ENCODE measurements around the gene PAK4. TPM values are rescaled to one million over a fixed set of nuclear protein-coding genes. Genes with fewer than 3 reads are reported as not detected.

PAK4 gene
- total RNA-seq, 3 donors from 2014 or later (not counting 1 experiment from before 2014, with no cell fraction given), result 6.7 to 13.4 (median 11.8) TPM

DNA sequence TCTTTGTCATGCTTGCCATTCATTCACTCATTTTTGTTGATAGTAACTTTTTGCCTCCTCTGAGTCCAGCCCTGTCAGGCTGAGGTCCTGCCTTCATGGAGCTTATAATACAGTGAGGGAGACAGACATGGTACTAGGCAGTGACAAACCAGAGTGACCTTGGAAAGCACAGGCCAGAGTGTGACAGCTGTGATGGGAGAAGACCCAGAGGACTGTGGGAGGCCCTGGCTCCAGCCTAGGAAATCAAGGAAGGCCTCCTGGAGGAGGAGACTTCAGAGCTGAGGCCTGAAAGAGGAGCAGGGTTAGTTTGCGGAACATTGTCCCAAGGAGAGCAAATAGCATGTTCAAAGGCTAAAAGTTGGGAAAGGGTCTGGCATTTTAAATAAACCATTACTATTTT, 20.5 kb downstream of the PAK4 start:
- no peaks in the 10 kb centered on the region for H3K36me3 ChIP-seq (ENCODE audit: control insufficient read depth, insufficient read depth, low read length)
- ATAC-seq (no peak), DNase-seq (no peak)
- no peaks in the 10 kb centered on the region for H3K27me3 ChIP-seq (ENCODE audit: control insufficient read depth, insufficient read depth, low read length)
- peaks cover 26% of the 10 kb centered on the region for H3K4me1 ChIP-seq (ENCODE audit: control insufficient read depth, insufficient read depth, low read length)
- no CpG with 5 or more reads among the region's 1 CpG for WGBS (ENCODE audit: insufficient coverage)
- H3K9me3 ChIP-seq (ENCODE audit: control insufficient read depth, insufficient read depth, low read length), result no peaks in the 10 kb centered on the region
- peaks cover 64 to 72% of the 10 kb centered on the region in 2 donors for H3K4me1 Mint-ChIP-seq
- H3K27me3 Mint-ChIP-seq (ENCODE audit: low read depth in 2 of 2), result no peaks in the 10 kb centered on the region
- no peak overlapping the region for H3K27ac ChIP-seq (ENCODE audit: low read length)
- no peak overlapping the region for H3K4me3 Mint-ChIP-seq
- no peaks in the 10 kb centered on the region for H3K9me3 Mint-ChIP-seq
- H3K36me3 Mint-ChIP-seq, result no peaks in the 10 kb centered on the region
- TF ChIP-seq, protein P1, sequence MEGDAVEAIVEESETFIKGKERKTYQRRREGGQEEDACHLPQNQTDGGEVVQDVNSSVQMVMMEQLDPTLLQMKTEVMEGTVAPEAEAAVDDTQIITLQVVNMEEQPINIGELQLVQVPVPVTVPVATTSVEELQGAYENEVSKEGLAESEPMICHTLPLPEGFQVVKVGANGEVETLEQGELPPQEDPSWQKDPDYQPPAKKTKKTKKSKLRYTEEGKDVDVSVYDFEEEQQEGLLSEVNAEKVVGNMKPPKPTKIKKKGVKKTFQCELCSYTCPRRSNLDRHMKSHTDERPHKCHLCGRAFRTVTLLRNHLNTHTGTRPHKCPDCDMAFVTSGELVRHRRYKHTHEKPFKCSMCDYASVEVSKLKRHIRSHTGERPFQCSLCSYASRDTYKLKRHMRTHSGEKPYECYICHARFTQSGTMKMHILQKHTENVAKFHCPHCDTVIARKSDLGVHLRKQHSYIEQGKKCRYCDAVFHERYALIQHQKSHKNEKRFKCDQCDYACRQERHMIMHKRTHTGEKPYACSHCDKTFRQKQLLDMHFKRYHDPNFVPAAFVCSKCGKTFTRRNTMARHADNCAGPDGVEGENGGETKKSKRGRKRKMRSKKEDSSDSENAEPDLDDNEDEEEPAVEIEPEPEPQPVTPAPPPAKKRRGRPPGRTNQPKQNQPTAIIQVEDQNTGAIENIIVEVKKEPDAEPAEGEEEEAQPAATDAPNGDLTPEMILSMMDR (IDR thresholded peaks at IDR 0.05), result no peak
- intact Hi-C loops (cut with micrococcal nuclease), result no loop called here
- no peak overlapping the region for H3K27ac Mint-ChIP-seq
- H3K4me3 ChIP-seq (ENCODE audit: low read length), result no peak overlapping the region

DNA sequence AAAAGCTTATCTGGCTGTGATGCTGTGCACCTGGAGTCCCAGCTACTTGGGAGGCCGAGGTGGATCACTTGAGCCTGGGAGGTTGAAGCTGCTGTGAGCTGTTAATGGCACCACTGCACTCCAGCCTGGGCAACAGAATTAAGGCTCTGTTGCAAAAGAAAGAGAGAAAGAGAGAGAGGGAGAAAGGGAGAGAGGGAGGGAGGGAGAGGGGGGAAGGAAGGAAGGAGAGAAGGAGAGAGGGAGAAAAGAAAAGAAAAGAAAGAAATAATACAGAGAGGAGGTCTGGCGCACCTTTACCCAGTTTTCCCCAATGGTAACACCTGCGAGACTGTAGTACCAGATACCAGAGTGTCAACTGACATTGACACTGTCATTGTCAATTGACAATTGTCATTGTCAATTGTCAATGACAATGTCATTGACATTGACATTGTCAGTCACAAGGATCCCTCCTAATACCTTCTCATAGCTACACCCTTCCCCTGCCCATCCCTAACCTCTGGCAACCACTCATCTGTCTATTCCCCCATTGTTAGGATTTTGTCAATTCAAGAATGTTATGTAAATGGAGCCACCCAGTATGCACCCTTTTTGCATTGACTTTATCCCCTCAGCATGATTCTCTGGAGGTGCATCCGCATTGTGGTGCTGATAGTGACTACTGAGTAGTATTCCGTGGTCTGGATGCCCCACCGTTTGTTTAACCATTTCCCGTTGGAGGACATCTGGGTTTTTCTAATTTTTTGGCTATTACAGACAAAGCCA, 21.3 kb downstream of the PAK4 start:
- Mint-ChIP-seq H3K9me3 (no peaks in the 10 kb centered on the region), H3K4me1 (peaks cover 68 to 73% of the 10 kb centered on the region in 2 donors), H3K27me3 (ENCODE audit: low read depth in 2 of 2) (no peaks in the 10 kb centered on the region), H3K27ac (peak overlapping the region in 1 of 2 donors; percentile 67), H3K4me3 (peak overlapping the region; percentile 47), H3K36me3 (no peaks in the 10 kb centered on the region)
- no peaks in the 10 kb centered on the region for H3K36me3 ChIP-seq (ENCODE audit: control insufficient read depth, insufficient read depth, low read length)
- ATAC-seq (no peak), DNase-seq (no peak)
- H3K4me3 ChIP-seq (ENCODE audit: low read length), result no peak overlapping the region
- no peaks in the 10 kb centered on the region for H3K9me3 ChIP-seq (ENCODE audit: control insufficient read depth, insufficient read depth, low read length)
- TF ChIP-seq, protein P1 (IDR thresholded peaks at IDR 0.05), result no peak
- intact Hi-C loops (cut with micrococcal nuclease), result no loop called here
- H3K27me3 ChIP-seq (ENCODE audit: control insufficient read depth, insufficient read depth, low read length), result no peaks in the 10 kb centered on the region
- WGBS (ENCODE audit: insufficient coverage), result 82% methylated on average over 7 of the region's 7 CpGs
- peaks cover 33% of the 10 kb centered on the region for H3K4me1 ChIP-seq (ENCODE audit: control insufficient read depth, insufficient read depth, low read length)
- no peak overlapping the region for H3K27ac ChIP-seq (ENCODE audit: low read length)

DNA sequence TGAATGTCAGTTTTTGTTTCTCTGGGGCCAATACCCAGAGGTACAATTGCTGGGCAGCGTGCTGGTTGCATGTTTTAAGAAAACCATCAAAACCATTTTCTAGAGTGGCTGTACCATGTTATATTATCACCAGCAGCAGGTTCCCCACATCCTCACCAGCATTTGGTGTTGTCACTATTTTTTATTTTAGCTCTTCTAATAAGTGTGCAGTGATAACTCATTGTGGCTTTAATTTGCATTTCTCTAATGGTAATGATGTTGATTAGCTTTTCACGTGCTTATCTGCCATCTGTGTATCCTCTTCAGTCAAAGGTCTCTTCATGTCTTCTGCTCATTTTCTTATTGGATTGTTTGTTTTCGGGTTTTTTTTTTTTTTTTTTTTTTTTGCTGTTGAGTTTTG, 21.9 kb downstream of the PAK4 start:
- no peak for DNase-seq
- peaks cover 67 to 73% of the 10 kb centered on the region in 2 donors for H3K4me1 Mint-ChIP-seq
- Histone ChIP-seq H3K27me3 (ENCODE audit: control insufficient read depth, insufficient read depth, low read length) (no peaks in the 10 kb centered on the region), H3K4me1 (ENCODE audit: control insufficient read depth, insufficient read depth, low read length) (peaks cover 33% of the 10 kb centered on the region), H3K4me3 (ENCODE audit: low read length) (no peak overlapping the region), H3K9me3 (ENCODE audit: control insufficient read depth, insufficient read depth, low read length) (no peaks in the 10 kb centered on the region), H3K36me3 (ENCODE audit: control insufficient read depth, insufficient read depth, low read length) (no peaks in the 10 kb centered on the region), H3K27ac (ENCODE audit: low read length) (no peak overlapping the region)
- TF ChIP-seq, protein P1 (IDR thresholded peaks at IDR 0.05), result no peak
- intact Hi-C loops (cut with micrococcal nuclease), result no loop called here
- H3K36me3 Mint-ChIP-seq, result no peaks in the 10 kb centered on the region
- 71% methylated on average over 1 of the region's 3 CpGs for WGBS (ENCODE audit: insufficient coverage)
- H3K27ac Mint-ChIP-seq, result peak overlapping the region in 1 of 2 donors; percentile 67
- H3K27me3 Mint-ChIP-seq (ENCODE audit: low read depth in 2 of 2), result no peaks in the 10 kb centered on the region
- ATAC-seq, result peak in 1 of 3 donors; percentile 34
- H3K4me3 Mint-ChIP-seq, result peak overlapping the region; percentile 47
- H3K9me3 Mint-ChIP-seq, result no peaks in the 10 kb centered on the region
